ENCODE results near the gene NPDC1. TPM values are rescaled to one million over a fixed set of nuclear protein-coding genes. Genes with fewer than 3 reads are reported as not detected.

Gene NPDC1
- total and polyA plus RNA-seq, 2 donors (not counting 1 experiment from before 2014, with no cell fraction given) = 9.0 to 15.7 TPM

- H3K4me2 ChIP-seq (ENCODE audit: extremely low read depth, insufficient read depth, low read length) = peak overlapping the region; percentile 82
- H3K4me1 ChIP-seq (ENCODE audit: control insufficient read depth, extremely low read depth, insufficient read depth, low read length) = peaks cover 10% of the 10 kb centered on the region
- no peaks in the 10 kb centered on the region for H3K27me3 ChIP-seq (ENCODE audit: control insufficient read depth, insufficient read depth, low read length)
- no peaks in the 10 kb centered on the region for H3K36me3 ChIP-seq (ENCODE audit: control insufficient read depth, insufficient read depth, low read length)
- no peaks in the 10 kb centered on the region for H4K20me1 ChIP-seq (ENCODE audit: control insufficient read depth, extremely low read depth, insufficient read depth, low read length)
- H3K4me3 ChIP-seq (replicated peaks in 1 of 4; ENCODE audit: control extremely low read depth in 1 of 4, insufficient read depth in 1 of 4, low read depth in 3 of 4, low read length in 4 of 4) = peak overlapping the region in 3 of 4 experiments; percentile 38 to 49 (median 44)
- peak in 1 of 2 donors; percentile 6 for TF ChIP-seq CTCF (conservative IDR thresholded peaks at IDR 0.05 in 1 of 2, IDR thresholded peaks at IDR 0.05 in 1 of 2; ENCODE audit: low read depth in 1 of 2, low read length in 2 of 2)
- TF ChIP-seq EZH2 (IDR thresholded peaks at IDR 0.05; ENCODE audit: low read length, missing control alignments) = no peak
- H3K9me3 ChIP-seq (ENCODE audit: control insufficient read depth, insufficient read depth, low read depth, low read length) = no peaks in the 10 kb centered on the region
- no peaks in the 10 kb centered on the region for H3K79me2 ChIP-seq (ENCODE audit: control insufficient read depth, insufficient read depth, low read length)
- H3K9ac ChIP-seq (ENCODE audit: insufficient read depth, low read length) = no peak overlapping the region
- no peak overlapping the region for H3K27ac ChIP-seq (ENCODE audit: insufficient read depth, low read length)
- no peak overlapping the region for H2AFZ ChIP-seq (ENCODE audit: low read length)
- no peak for DNase-seq (ENCODE audit: low read depth in 2 of 2)
Observed at GRCh38 chr9:137070906-137071275, 24.9 kb upstream of the NPDC1 start.

- Histone ChIP-seq H3K4me2 (ENCODE audit: extremely low read depth, insufficient read depth, low read length) (peak within 1 kb of the TSS; percentile 82), H3K4me3 (replicated peaks in 1 of 4; ENCODE audit: control extremely low read depth in 1 of 4, insufficient read depth in 1 of 4, low read depth in 3 of 4, low read length in 4 of 4) (peak within 1 kb of the TSS in 3 of 4 experiments; percentile 38 to 49 (median 44)), H3K4me1 (ENCODE audit: control insufficient read depth, extremely low read depth, insufficient read depth, low read length) (peaks cover 10% of the 10 kb centered on the region), H3K79me2 (ENCODE audit: control insufficient read depth, insufficient read depth, low read length) (no peaks in the 10 kb centered on the region), H3K27me3 (ENCODE audit: control insufficient read depth, insufficient read depth, low read length) (no peaks in the 10 kb centered on the region), H3K27ac (ENCODE audit: insufficient read depth, low read length) (no peak within 1 kb of the TSS), H2AFZ (ENCODE audit: low read length) (no peak within 1 kb of the TSS), H4K20me1 (ENCODE audit: control insufficient read depth, extremely low read depth, insufficient read depth, low read length) (no peaks in the 10 kb centered on the region), H3K36me3 (ENCODE audit: control insufficient read depth, insufficient read depth, low read length) (no peaks in the 10 kb centered on the region), H3K9me3 (ENCODE audit: control insufficient read depth, insufficient read depth, low read depth, low read length) (no peaks in the 10 kb centered on the region), H3K9ac (ENCODE audit: insufficient read depth, low read length) (no peak within 1 kb of the TSS)
- DNase-seq (ENCODE audit: low read depth in 2 of 2) = peak; percentile 80 to 83
- no peak for TF ChIP-seq EZH2 (IDR thresholded peaks at IDR 0.05; ENCODE audit: low read length, missing control alignments)
- TF ChIP-seq CTCF (conservative IDR thresholded peaks at IDR 0.05 in 1 of 2, IDR thresholded peaks at IDR 0.05 in 1 of 2; ENCODE audit: low read depth in 1 of 2, low read length in 2 of 2) = no peak
Observed at GRCh38 chr9:137070201-137070905, 24.4 kb upstream of the NPDC1 start, which contains the start of gene SAPCD2. TSS of gene SAPCD2 (minus strand) at chr9:137070557. CDS start at chr9:137070460, 97 bp downstream.

- no peak for TF ChIP-seq EZH2 (IDR thresholded peaks at IDR 0.05; ENCODE audit: low read length, missing control alignments)
- H3K9me3 ChIP-seq (ENCODE audit: control insufficient read depth, insufficient read depth, low read depth, low read length) = no peaks in the 10 kb centered on the region
- no peaks in the 10 kb centered on the region for H3K27me3 ChIP-seq (ENCODE audit: control insufficient read depth, insufficient read depth, low read length)
- H3K36me3 ChIP-seq (ENCODE audit: control insufficient read depth, insufficient read depth, low read length) = no peaks in the 10 kb centered on the region
- H4K20me1 ChIP-seq (ENCODE audit: control insufficient read depth, extremely low read depth, insufficient read depth, low read length) = no peaks in the 10 kb centered on the region
- H3K4me1 ChIP-seq (ENCODE audit: control insufficient read depth, extremely low read depth, insufficient read depth, low read length) = peaks cover 10% of the 10 kb centered on the region
- H3K4me2 ChIP-seq (ENCODE audit: extremely low read depth, insufficient read depth, low read length) = peak overlapping the region; percentile 64
- no peak overlapping the region for H3K27ac ChIP-seq (ENCODE audit: insufficient read depth, low read length)
- DNase-seq (ENCODE audit: low read depth in 2 of 2) = no peak
- peak overlapping the region in 3 of 4 experiments; percentile 27 to 49 (median 27) for H3K4me3 ChIP-seq (replicated peaks in 1 of 4; ENCODE audit: control extremely low read depth in 1 of 4, insufficient read depth in 1 of 4, low read depth in 3 of 4, low read length in 4 of 4)
- H3K9ac ChIP-seq (ENCODE audit: insufficient read depth, low read length) = no peak overlapping the region
- H2AFZ ChIP-seq (ENCODE audit: low read length) = no peak overlapping the region
- H3K79me2 ChIP-seq (ENCODE audit: control insufficient read depth, insufficient read depth, low read length) = no peaks in the 10 kb centered on the region
Observed at GRCh38 chr9:137069508-137070091, 23.6 kb upstream of the NPDC1 start.
